Loucy (cell line): ENCODE results near the gene SRPK3.

Experiments used
- EZH2phosphoT487 ChIP-seq: fragments of 200-600 bp; IDR thresholded peaks from 2 replicates; pipeline ENCODE4 v1.6.1; 2018; ENCODE audit warnings: antibody characterized with exemption, mild to moderate bottlenecking, moderate library complexity, borderline replicate concordance
- TF ChIP-seq, protein P1 (sequence below): fragments of 200-600 bp; sonication (generic); conservative IDR thresholded peaks from 2 replicates; pipeline ENCODE4 v1.5.1; 2014; ENCODE audit warnings: mild to moderate bottlenecking, antibody characterized with exemption, low read length

DNA sequence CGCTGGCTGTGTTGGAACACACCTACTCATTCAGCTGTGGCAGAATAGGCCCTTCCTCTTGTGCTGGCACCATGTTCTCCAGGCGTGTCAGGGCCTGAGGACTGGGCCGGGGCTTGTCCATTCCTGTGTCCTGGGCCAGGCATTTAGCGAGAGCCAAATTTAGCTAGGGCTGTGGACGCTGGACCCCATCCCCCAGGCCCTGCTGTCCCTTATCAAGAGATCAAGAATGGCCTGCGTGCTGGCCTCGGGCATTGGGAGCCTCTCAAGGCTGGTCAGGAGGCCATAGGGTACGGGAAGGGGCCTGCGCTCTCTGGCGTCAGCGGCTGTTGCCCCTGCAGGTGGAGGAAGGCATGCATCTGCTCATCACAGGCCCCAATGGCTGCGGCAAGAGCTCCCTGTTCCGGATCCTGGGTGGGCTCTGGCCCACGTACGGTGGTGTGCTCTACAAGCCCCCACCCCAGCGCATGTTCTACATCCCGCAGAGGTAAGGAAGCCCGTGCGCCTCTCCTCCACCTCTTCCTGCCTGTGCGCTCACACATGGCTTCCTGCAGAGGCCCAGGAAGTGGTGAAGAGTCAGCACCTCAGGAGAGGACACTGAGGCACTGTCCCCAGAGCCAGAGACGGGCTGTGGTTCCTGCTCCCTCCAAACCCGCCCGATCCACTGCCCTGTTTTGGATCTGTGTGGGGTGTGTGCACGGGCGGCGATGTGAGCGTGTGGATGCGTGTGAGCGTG is 40.9 kb upstream of the SRPK3 start:
- TF ChIP-seq, protein P1, sequence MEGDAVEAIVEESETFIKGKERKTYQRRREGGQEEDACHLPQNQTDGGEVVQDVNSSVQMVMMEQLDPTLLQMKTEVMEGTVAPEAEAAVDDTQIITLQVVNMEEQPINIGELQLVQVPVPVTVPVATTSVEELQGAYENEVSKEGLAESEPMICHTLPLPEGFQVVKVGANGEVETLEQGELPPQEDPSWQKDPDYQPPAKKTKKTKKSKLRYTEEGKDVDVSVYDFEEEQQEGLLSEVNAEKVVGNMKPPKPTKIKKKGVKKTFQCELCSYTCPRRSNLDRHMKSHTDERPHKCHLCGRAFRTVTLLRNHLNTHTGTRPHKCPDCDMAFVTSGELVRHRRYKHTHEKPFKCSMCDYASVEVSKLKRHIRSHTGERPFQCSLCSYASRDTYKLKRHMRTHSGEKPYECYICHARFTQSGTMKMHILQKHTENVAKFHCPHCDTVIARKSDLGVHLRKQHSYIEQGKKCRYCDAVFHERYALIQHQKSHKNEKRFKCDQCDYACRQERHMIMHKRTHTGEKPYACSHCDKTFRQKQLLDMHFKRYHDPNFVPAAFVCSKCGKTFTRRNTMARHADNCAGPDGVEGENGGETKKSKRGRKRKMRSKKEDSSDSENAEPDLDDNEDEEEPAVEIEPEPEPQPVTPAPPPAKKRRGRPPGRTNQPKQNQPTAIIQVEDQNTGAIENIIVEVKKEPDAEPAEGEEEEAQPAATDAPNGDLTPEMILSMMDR, result no peak
- no peak for TF ChIP-seq EZH2phosphoT487
